GM21717 (cell line): ENCODE results near the gene TRPC5OS.

Experiments used
- ATAC-seq: cut with Tn5 transposase; IDR thresholded peaks from one replicate; pipeline ENCODE4 v1.9.1; 2021; ENCODE audit warnings: mild to moderate bottlenecking, moderate library complexity; ENCODE audit not compliant: unreplicated experiment

TRPC5OS gene

DNA sequence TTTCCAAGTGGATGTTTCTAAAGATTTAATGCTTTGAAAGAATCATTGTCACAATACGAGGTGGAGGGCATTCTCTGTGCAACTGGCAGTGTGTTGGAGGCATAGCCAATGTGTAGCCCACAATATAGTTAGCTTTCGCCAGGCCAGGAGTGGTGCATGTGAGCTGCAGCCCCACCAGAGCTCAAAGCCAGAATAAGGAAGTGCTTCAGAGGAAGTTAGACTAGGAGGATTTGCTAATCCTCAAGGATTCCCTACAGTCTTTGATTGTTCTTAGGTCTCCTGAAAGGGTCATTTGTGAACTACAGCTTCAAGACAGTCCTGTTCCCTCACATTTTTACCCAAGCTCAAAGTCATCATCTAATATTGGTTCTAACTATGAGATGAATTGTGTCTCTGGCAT lies 16.4 kb downstream of the TRPC5OS start:
- ATAC-seq, result no peak

DNA sequence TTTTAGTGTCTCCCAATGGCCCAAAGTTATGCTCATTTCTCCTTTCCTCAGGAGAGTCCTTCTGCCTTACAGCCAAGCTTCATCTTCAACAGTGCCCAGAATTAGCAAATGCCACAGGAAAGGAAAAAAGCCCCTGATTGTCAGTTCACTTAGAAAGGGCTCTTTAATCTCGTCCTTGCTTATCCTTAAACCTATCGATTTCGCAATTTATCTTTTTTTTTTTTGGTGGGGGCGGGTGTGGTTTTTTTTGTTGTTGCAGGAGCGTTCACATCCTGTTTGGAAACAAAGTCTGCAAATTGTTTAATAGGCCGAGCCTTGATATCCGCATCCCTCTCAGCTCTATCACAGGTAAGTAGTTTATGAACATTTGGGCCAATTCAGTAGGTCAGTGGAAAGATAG lies 20.2 kb downstream of the TRPC5OS start:
- no peak for ATAC-seq

DNA sequence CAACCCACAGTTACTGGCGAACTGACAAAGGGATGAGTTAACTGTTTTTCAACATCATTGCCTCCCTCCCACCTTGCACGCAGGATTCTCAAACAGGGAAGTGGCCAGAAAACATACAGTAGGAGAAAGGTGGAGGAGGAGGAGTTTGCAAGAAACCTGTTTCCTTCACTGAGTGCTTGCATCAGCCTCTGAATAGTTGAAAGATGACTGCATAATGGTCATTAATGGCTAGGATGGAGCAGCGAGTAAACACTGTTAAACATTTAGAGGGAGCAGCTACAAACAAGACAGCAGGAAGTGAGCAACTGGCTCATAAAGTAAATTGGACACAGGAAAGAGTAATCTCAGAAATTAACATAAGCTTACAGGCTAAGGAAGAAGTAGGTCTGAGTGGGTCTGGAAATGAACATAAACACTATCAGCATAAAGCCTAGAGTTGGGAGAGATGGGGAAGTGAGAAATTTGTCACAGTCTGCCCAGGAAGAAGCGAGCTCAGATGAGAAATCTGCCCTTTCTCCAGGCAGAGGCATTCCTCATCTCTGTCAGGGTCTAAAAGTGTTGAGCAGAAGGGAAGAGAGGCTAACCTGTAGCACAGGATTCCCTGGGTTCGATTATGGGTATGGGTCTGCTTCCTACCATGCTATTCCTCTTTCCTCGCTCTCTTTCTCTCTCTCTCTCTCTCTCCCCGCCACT lies 38.6 kb downstream of the TRPC5OS start:
- no peak for ATAC-seq

GRCh38 chrX:111917591-111917990 lies 41.6 kb downstream of the TRPC5OS start:
- ATAC-seq, result no peak

GRCh38 chrX:111928456-111928855 lies 52.5 kb downstream of the TRPC5OS start:
- no peak for ATAC-seq
